ENCODE data around the gene CACNG7. TPM values are rescaled to one million over a fixed set of nuclear protein-coding genes. Genes with fewer than 3 reads are reported as not detected.
"Not testable (repeated sequence)": the region's sequence is repeated elsewhere in the genome, so short reads cannot be mapped to it uniquely, and the experiment has no call there.

CACNG7 gene
- total RNA-seq, 1 experiment from 2014 or later, result not detected

DNA sequence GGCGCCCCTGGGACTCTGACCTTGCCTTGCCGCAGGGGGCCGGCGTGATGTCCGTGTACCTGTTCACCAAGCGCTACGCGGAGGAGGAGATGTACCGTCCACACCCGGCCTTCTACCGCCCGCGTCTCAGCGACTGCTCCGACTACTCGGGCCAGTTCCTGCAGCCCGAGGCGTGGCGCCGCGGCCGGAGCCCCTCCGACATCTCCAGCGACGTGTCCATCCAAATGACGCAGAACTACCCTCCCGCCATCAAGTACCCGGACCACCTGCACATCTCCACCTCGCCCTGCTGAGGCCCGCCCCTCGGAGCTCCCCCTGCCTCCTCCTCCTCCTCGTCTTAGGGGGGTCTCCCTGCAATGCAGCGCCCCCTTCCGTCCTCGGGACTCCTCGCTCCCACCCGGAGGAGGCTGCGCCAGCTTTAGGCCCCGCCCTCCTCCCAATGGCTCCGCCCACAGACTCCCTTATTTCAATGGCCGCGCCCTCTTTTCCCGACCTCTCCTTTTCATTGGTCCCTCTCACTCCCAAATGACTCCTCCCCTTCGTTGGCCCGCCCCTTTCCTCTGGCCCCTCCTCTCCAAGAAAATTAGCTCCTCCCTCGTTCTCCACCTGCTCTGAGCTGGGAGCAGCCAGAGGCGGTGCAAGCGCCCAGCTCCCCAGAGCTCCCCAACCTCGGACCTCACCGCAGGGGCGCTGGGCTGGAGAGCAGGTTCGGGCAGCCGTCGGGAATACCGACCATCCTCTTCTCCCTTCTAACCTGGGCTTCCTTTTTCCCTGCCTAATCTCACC, 33.1 kb downstream of the CACNG7 start:
- in situ Hi-C loops (cut with HindIII; ENCODE audit: low pct_unique_long_range_greater_than_20kb, low sequenced_read_pairs), result no loop called here

DNA sequence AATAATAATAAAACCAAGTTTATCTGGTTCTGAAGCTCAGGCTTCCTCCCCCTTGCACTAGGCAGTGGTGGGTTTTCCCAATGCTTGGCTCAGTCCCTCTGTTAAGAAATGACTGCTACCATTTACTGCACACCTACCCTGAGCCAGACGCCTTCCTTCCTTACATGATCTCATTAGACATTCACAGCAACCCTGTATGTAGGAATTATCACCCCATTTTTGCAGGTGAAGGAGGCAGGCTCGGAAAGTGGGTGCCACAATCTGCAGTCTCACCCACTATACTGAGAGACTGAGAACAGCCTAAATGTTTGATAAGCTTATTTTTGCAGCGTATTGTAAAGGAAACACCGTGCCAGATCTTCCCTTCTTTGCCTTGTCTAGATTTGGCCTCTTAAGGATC, 35.3 kb downstream of the CACNG7 start:
- in situ Hi-C loops (cut with HindIII; ENCODE audit: low pct_unique_long_range_greater_than_20kb, low sequenced_read_pairs), result no loop called here

More for the DNA sequence above, 33.1 kb downstream of the CACNG7 start:
- peak; percentile 19 for DNase-seq (ENCODE audit: low read depth)

GRCh38 chr19:53944933-53945332, 35.9 kb downstream of the CACNG7 start:
- in situ Hi-C loops (cut with HindIII; ENCODE audit: low pct_unique_long_range_greater_than_20kb, low sequenced_read_pairs), result no loop called here
- DNase-seq (ENCODE audit: low read depth), result no peak

More for the DNA sequence above, 35.3 kb downstream of the CACNG7 start:
- DNase-seq (ENCODE audit: low read depth), result no peak

- no peak for DNase-seq (ENCODE audit: low read depth)
- in situ Hi-C loops (cut with HindIII; ENCODE audit: low pct_unique_long_range_greater_than_20kb, low sequenced_read_pairs), result no loop called here
Measured at GRCh38 chr19:53945441-53945840, 36.4 kb downstream of the CACNG7 start.

DNA sequence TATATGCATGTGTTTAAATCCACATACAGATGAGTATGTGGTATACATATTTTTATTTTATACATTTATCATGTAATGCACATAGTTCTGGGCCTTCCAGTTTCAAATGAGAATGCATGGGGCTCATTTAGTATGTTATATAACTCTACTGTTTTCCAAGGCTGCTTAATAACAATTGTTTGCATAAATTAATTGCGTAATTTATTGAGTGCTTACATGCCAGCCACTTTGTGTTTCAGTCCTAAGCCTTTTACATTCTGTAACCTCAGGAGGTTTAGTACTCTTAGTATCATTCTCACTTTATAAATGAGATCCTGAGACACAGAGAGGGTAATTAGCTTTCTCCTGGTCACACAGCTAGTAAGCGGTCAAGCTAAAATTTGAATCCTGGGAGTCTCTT, 36.9 kb downstream of the CACNG7 start:
- DNase-seq (ENCODE audit: low read depth), result no peak
- in situ Hi-C loops (cut with HindIII; ENCODE audit: low pct_unique_long_range_greater_than_20kb, low sequenced_read_pairs), result no loop called here

- DNase-seq (ENCODE audit: low read depth), result no peak
- in situ Hi-C loops (cut with HindIII; ENCODE audit: low pct_unique_long_range_greater_than_20kb, low sequenced_read_pairs), result no loop called here
Measured at GRCh38 chr19:53947624-53948023, 38.5 kb downstream of the CACNG7 start.

DNA sequence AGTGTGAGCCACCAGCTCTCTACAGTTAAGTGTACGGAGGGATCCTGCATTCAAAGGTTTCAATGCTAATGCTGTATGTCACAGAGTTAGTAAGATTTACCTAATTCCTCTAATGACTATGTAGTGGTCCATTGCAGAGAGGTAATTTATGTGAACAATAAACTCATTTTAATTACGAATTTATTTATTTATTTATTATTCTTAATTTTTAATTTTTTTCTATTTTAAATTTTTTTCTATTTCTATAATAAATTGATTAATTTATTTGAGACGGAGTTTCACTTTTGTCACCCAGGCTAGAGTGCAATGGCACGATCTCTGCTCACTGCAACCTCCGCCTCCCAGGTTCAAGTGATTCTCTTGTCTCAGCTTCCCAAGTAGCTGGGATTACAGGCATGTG, 39.5 kb downstream of the CACNG7 start:
- in situ Hi-C loops (cut with HindIII; ENCODE audit: low pct_unique_long_range_greater_than_20kb, low sequenced_read_pairs); DNase-seq (ENCODE audit: low read depth): not testable (repeated sequence)

- no peak for DNase-seq (ENCODE audit: low read depth)
- in situ Hi-C loops (cut with HindIII; ENCODE audit: low pct_unique_long_range_greater_than_20kb, low sequenced_read_pairs), result loop anchor here (10.0 kb wide), 1 partner anchor 47 kb away; the partner anchor contains the start of gene CACNG7
Measured at GRCh38 chr19:53951436-53951835, 42.4 kb downstream of the CACNG7 start.

GRCh38 chr19:53951947-53952346, 42.9 kb downstream of the CACNG7 start:
- DNase-seq (ENCODE audit: low read depth), result no peak
- in situ Hi-C loops (cut with HindIII; ENCODE audit: low pct_unique_long_range_greater_than_20kb, low sequenced_read_pairs), result loop anchor here (10.0 kb wide), 1 partner anchor 47 kb away; the partner anchor contains the start of gene CACNG7

DNA sequence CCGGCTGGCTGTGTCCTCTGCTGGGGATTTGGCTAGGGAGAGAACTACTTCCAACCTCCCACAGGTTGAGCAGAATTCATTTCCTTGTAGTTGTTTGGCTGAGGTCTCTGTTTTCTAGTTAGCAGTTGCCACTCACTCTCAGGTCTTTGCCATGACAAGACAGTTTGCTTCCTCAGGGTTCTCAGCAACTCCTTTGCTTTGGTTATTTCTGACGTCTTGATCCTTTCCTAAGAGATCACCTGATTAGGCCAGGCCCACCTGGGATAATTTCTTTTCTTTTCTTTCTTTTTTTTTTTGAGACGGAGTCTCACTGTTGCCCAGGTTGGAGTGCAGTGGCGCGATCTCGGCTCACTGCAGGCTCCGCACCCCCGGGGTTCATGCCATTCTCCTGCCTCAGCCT, 44.3 kb downstream of the CACNG7 start:
- DNase-seq (ENCODE audit: low read depth), result no peak
- in situ Hi-C loops (cut with HindIII; ENCODE audit: low pct_unique_long_range_greater_than_20kb, low sequenced_read_pairs), result loop anchor here (10.0 kb wide), 1 partner anchor 49 kb away; the partner anchor contains the start of gene CACNG7

DNA sequence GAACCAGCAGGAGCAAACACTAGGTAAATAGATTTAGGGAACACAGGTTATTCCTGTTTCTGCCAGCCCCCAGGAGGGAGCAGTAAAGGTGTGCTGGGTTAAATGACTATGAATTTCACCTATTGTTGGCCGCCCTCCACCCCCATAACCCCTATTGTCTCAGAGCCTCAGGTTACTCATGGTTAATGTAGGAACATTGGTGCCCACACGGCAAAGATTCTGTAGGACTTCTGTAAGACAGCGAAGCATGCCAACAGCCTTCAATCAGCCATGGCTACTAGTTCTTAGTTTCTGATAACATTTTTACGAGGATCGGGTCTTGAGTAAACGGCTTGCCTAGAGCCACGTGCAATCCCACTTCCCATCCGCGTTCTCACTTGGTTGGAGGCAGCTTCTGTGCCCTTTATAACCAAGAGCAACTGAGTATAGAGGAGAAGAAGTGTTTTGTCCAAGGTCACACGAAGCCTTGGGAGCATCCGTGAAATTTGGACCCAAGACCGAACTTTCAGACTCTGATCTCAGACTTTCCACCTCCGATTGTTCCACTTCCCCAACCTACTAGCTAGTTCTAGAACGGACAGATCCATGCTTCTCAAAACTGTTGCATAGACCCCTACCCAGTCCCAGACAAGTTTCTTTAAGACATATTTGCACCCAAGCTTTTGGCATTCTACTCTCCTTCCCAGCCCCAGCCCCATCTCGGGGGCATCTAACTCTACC, 48.5 kb downstream of the CACNG7 start:
- in situ Hi-C loops (cut with HindIII; ENCODE audit: low pct_unique_long_range_greater_than_20kb, low sequenced_read_pairs), result loop anchor here (10.0 kb wide), 1 partner anchor 53 kb away; the partner anchor contains the start of gene CACNG7

DNA sequence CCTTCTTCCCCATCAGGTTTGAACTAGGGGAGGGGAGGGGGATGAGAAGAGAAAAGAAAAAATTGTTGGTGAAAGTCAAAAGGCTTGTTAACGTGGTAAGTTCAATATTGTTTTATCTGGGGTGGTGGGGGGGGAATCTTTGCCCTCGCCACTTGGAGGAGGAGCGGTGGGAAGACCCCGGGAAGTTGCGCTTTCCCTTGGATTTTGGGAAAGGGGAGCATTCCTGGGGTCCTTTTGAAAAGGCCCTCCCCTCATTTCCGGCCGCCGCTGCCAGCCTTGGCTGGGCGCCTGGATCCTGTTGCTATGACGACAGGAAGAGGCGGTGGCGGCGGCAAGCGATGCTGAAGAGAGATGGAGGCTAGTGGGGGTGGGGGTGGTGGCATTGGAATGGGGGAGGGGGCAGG, 49.1 kb downstream of the CACNG7 start:
- in situ Hi-C loops (cut with HindIII; ENCODE audit: low pct_unique_long_range_greater_than_20kb, low sequenced_read_pairs), result loop anchor here (10.0 kb wide), 1 partner anchor 53 kb away; the partner anchor contains the start of gene CACNG7

More for the DNA sequence above, 48.5 kb downstream of the CACNG7 start:
- DNase-seq (ENCODE audit: low read depth), result no peak

DNA sequence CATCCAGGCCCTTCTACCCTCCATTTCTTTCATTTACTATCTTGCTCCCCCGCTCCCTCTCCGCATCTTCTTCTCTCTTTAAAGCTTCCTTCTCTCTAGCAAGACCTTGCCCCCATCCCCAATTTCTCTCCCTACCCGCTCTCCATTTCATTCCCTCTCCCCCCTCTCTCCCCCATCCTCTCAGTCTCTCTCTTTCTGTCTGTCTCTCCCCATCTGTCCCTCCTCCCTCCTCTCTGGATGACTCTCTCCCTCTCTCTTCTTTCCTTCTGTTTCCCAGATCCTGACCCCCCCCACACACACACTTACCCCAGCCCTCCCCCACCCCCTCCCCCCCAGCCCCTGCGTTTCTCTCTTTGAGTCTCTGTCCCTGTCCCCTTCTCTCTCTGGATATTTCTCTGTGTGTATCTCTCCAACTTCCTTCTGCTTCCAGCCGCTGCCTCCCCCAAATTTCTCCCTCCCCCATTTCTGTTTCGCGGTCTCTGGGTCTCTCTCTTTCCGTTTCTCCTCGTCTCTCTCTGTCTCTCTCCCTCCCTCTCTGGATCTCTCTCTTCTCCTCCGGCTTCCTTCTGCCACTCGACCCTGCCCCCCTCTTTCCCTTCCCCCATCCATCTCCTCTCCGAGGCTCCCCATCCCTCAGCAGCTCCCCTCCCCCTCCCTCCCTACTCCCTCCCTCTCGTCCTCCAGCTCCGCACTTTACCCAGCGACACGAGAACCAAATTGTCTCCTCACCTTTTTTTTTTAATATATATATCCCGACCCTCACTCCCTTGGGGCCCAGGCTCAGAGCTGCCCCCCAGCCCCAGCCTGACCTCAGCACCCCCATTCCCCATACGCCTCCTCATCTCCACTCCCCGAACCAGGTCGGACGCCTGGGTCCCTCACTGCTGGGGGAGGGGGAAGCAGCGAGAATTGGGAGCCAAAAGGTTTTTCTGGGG, 50.0 kb downstream of the CACNG7 start:
- in situ Hi-C loops (cut with HindIII; ENCODE audit: low pct_unique_long_range_greater_than_20kb, low sequenced_read_pairs), result loop anchor here (10.0 kb wide), 1 partner anchor 54 kb away; the partner anchor contains the start of gene CACNG7
- DNase-seq (ENCODE audit: low read depth), result no peak

More for the DNA sequence above, 49.1 kb downstream of the CACNG7 start:
- DNase-seq (ENCODE audit: low read depth), result no peak

DNA sequence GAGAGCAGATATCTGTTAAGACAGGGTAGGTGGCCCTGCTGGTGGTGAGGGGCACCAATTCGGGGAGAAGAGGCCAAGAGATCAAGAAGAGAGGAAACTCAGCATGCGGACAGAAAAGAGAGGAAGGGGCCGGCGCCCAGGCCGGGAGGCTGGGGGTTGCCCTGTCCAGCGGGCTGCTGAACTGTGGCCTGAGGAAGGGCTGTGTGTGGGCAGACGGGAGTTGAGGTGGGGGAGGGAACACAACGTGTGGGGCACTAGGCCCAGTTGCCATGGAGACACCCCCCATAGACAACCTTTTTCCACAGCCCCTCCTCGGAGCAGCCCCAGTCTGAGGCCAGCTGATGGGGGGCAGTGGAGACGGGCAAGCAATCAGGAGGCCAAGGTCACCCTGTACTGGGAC, 51.1 kb downstream of the CACNG7 start:
- no peak for DNase-seq (ENCODE audit: low read depth)
- in situ Hi-C loops (cut with HindIII; ENCODE audit: low pct_unique_long_range_greater_than_20kb, low sequenced_read_pairs), result no loop called here

DNA sequence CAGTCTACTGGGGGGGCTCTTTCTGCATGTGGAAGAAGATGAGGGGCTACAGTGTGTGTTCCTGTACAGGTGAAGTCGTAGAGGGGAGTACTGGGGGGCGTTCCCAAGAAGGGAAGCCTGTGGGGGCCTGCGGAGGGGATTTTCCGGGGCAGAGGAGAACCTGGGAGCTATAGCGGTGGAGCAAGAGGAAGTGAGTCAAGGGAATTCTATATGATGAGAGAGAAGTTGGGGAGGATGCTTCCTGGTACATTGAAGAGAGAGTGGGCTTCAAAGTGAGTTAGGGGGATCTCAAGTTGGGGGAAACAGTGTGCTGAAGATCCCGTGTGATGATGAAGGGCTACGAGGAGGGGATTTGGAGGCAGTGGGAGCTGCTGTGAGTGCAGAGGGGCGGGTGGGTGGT, 51.8 kb downstream of the CACNG7 start:
- no peak for DNase-seq (ENCODE audit: low read depth)
- in situ Hi-C loops (cut with HindIII; ENCODE audit: low pct_unique_long_range_greater_than_20kb, low sequenced_read_pairs), result no loop called here

DNA sequence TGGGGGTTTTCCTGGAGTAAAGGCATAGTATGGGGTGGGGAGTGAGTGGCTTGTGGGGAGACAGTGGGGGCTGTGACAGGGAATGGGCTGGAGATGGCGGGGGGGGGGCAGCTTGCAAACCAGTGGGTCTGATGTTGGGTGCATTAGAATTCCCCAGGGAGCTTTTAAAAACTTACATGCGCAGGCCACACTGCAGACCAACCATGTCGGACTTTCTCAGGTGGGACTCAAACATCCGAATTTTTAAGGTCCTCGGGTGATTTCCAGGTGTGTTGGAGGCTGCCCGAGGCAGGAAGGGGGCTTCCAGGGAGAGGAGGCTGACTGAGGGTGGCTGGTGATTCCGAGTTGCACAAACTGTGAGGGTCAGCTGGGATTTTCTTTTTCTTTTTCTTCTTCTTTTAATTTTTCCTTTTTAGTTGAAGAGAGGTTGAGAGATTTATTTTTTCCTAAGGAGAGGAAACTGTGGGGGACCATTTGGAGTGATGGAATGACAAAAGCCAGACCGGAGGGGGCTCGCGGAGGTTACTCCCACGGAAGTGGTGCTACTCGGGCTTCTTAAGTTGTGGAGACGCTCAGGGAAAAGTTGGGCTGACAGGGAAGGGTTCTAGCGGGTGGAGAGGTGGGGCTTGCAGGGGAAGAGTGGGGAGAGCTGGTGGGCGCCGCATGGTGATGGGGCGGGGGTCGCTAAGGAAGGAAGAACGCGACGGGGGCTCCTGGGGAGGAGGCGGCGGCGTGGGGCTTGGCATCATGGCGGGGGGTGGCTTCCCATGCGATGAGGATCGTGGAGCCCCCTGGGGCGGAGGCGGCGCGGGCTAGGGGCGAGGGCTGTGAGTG, 52.7 kb downstream of the CACNG7 start:
- in situ Hi-C loops (cut with HindIII; ENCODE audit: low pct_unique_long_range_greater_than_20kb, low sequenced_read_pairs), result no loop called here
- DNase-seq (ENCODE audit: low read depth), result no peak

- in situ Hi-C loops (cut with HindIII; ENCODE audit: low pct_unique_long_range_greater_than_20kb, low sequenced_read_pairs), result no loop called here
- DNase-seq (ENCODE audit: low read depth), result no peak
Measured at GRCh38 chr19:53962887-53963431, 53.9 kb downstream of the CACNG7 start, which contains the start of gene CACNG8. TSS of gene CACNG8 (plus strand) at chr19:53962937.
